HepG2 (cell line): Measurements from ENCODE around the gene ARHGAP5. TPM values are rescaled to one million over a fixed set of nuclear protein-coding genes. Genes with fewer than 3 reads are reported as not detected.

Experiments
- ATAC-seq: fragments of 200-7000 bp; cut with Tn5 transposase; 3 replicates; pipeline ENCODE4 v1.9.1; 2020; ENCODE audit warnings: mild to moderate bottlenecking, moderate library complexity
- BruUV-seq: library from RNA; stranded (reverse); fragments of 400-500 nt; replicated peaks from 2 replicates; lab custom pipeline; 2021; lab: Mats Ljungman, UMichigan
- CTCF ChIA-PET: fragments of 300-600 bp; formaldehyde crosslinking; extraction: SDS; loops from one replicate; lab custom pipeline; 2021; ENCODE audit warnings: low total read pairs, inconsistent platforms, low intra/inter-chr PET ratio; lab: Yijun Ruan, JAX
- POLR2A ChIA-PET: fragments of 350-600 bp; sonication (Branson Sonifier 250); formaldehyde crosslinking; loops from one replicate; lab custom pipeline; 2020; ENCODE audit warnings: antibody characterized with exemption, inconsistent platforms; lab: Yijun Ruan, JAX
- DNase-seq: peaks from one replicate; pipeline ENCODE4 v3.0.0-alpha.2; 2015; ENCODE audit warnings: low spot score
- FAIRE-seq: peaks from 3 replicates; lab custom pipeline; 2011; peaks lifted over from hg19 to GRCh38; lab: Jason Lieb, UNC
- H2AFZ ChIP-seq: one replicate; pipeline ENCODE4 v1.6.1; 2011; ENCODE audit warnings: low read length, inconsistent platforms
- H3K27ac ChIP-seq: fragments of 300-600 bp; 3 replicates; pipeline ENCODE4 v1.8.0; 2011; ENCODE audit warnings: mixed run types, mild to moderate bottlenecking, mixed read lengths, low read length, inconsistent platforms; ENCODE audit not compliant: insufficient read depth; ENCODE audit errors: extremely low read length
- H3K27me3 ChIP-seq, 2 experiments: fragments of 200-600 bp in 1 of 2; 2 replicates in 1 of 2; 3 replicates in 1 of 2; pipeline versions ENCODE4 v1.6.0 to v1.8.0; 2011; ENCODE audit warnings: low read length in 2 of 2, mild to moderate bottlenecking in 2 of 2, moderate library complexity in 2 of 2, inconsistent platforms in 1 of 2; ENCODE audit not compliant: insufficient read depth in 2 of 2, control insufficient read depth in 1 of 2
- H3K36me3 ChIP-seq, 2 experiments: fragments of 200-600 bp in 1 of 2; replicated peaks in 1 of 2; 2 replicates in 1 of 2; 3 replicates in 1 of 2; pipeline versions ENCODE4 v1.5.1 to v1.8.0; 2011; ENCODE audit warnings: low read length in 2 of 2, inconsistent platforms in 1 of 2; ENCODE audit not compliant: insufficient read depth in 2 of 2, control insufficient read depth in 1 of 2
- H3K4me1 ChIP-seq: 2 replicates; pipeline ENCODE4 v1.5.1; 2012; ENCODE audit warnings: low read length, inconsistent platforms; ENCODE audit not compliant: insufficient read depth
- H3K4me2 ChIP-seq: 2 replicates; pipeline ENCODE4 v1.6.0; 2011; ENCODE audit warnings: low read depth, low read length, inconsistent platforms
- H3K4me3 ChIP-seq, 3 experiments: fragments of 200-600 bp in 1 of 3; sonication (generic), shearing (Covaris generic) in 1 of 3; replicated peaks in 1 of 3; 2 replicates each; pipeline ENCODE4 v1.5.1; 2011 to 2016; ENCODE audit warnings: low read length in 3 of 3, inconsistent platforms in 2 of 3, low read depth in 2 of 3, mild to moderate bottlenecking in 2 of 3, control low read depth in 1 of 3, mixed read lengths in 1 of 3; ENCODE audit not compliant: insufficient read depth in 1 of 3
- H3K79me2 ChIP-seq: one replicate; pipeline ENCODE4 v1.6.1; 2011; ENCODE audit warnings: low read length, inconsistent platforms; ENCODE audit not compliant: insufficient read depth
- H3K9ac ChIP-seq: 2 replicates; pipeline ENCODE4 v1.6.0; 2011; ENCODE audit warnings: mild to moderate bottlenecking, low read depth, low read length, inconsistent platforms; ENCODE audit not compliant: insufficient read depth
- H3K9me3 ChIP-seq: 2 replicates; pipeline ENCODE4 v1.5.1; 2012; ENCODE audit warnings: mild to moderate bottlenecking, low read length
- H4K20me1 ChIP-seq: 2 replicates; pipeline ENCODE4 v1.6.0; 2011; ENCODE audit warnings: inconsistent platforms, mild to moderate bottlenecking, low read length, moderate library complexity; ENCODE audit not compliant: insufficient read depth
- CEBPG ChIP-seq: IDR thresholded peaks from 2 replicates; pipeline ENCODE4 v1.6.1; 2016
- HNRNPK ChIP-seq: fragments of 200-400 bp; formaldehyde crosslinking; IDR thresholded peaks from 2 replicates; pipeline ENCODE4 v1.6.1; 2018; ENCODE audit warnings: low read length, low read depth, moderate library complexity, mild to moderate bottlenecking; ENCODE audit not compliant: poor library complexity, severe bottlenecking
- RXRA ChIP-seq: sonication (generic); formaldehyde crosslinking; IDR thresholded peaks from 2 replicates; pipeline ENCODE4 v1.5.1; 2020; ENCODE audit warnings: missing genetic modification reagents
- ZNF12 ChIP-seq: sonication (generic); formaldehyde crosslinking; IDR thresholded peaks from 2 replicates; pipeline ENCODE4 v1.5.0; 2020; ENCODE audit warnings: missing genetic modification reagents
- ZNF121 ChIP-seq: sonication (generic); formaldehyde crosslinking; IDR thresholded peaks from 2 replicates; pipeline ENCODE4 v1.5.0; 2020; ENCODE audit warnings: mild to moderate bottlenecking, missing genetic modification reagents
- ZNF792 ChIP-seq: IDR thresholded peaks from 2 replicates; pipeline ENCODE4 v1.6.1; 2016
- ZSCAN20 ChIP-seq: sonication (generic); formaldehyde crosslinking; IDR thresholded peaks from 2 replicates; pipeline ENCODE4 v1.4.0; 2020; ENCODE audit warnings: missing genetic modification reagents, mild to moderate bottlenecking, borderline replicate concordance
- WGBS: methylation state at CpG from one replicate; pipeline ENCODE4 v1.1.6; 2017; ENCODE audit warnings: low lambda C conversion rate; 5-methylcytosine and 5-hydroxymethylcytosine counted together
- in situ Hi-C: cut with HindIII; loops from 2 replicates; pipeline ENCODE4 v1.10.0; 2017; ENCODE audit warnings: low pct_unique_long_range_greater_than_20kb; ENCODE audit not compliant: extremely low pct_ligation_motif_present
- intact Hi-C: fragments of 100-400 bp; cut with micrococcal nuclease; formaldehyde crosslinking; loops from one replicate; pipeline ENCODE4 v1.10.0; 2022; ENCODE audit not compliant: unreplicated experiment
- polyA plus RNA-seq, 8 experiments: library from polyadenylated mRNA; depleted of rRNA in 3 of 8; stranded (reverse) in 7 of 8; unstranded in 1 of 8; fragments of >200 nt; fragmentation: Illumina TruSeq in 4 of 8; extraction: Trizol in 4 of 8; gene quantifications; 2 replicates each; pipeline versions ENCODE4 v1.2.1 to v1.2.3, GENCODE V29; 2011 to 2016; ENCODE audit warnings: low read depth in 4 of 8, missing spikeins in 1 of 8, mixed read lengths in 1 of 8; ENCODE audit not compliant: insufficient read depth in 1 of 8
- total RNA-seq, 5 experiments: library from RNA; depleted of rRNA; stranded (reverse); fragments of >200 nt; fragmentation: Illumina TruSeq; extraction: Trizol; gene quantifications; 2 replicates each; pipeline ENCODE4 v1.2.3, GENCODE V29; 2016; ENCODE audit warnings: low read depth in 1 of 5
- TF ChIP-seq, protein P1 (sequence below): sonication (generic); formaldehyde crosslinking; conservative IDR thresholded peaks from 2 replicates; pipeline ENCODE4 v1.8.0; 2022; ENCODE audit warnings: low read depth, missing genetic modification reagents
- TF ChIP-seq, protein P2 (sequence below): IDR thresholded peaks from 2 replicates; pipeline ENCODE4 v1.6.1; 2012; ENCODE audit warnings: low read depth, low read length, improper control_type of control experiment
- TF ChIP-seq, protein P3 (sequence below): sonication (generic); formaldehyde crosslinking; IDR thresholded peaks from 2 replicates; pipeline ENCODE4 v1.5.1; 2020; ENCODE audit warnings: missing genetic modification reagents, mild to moderate bottlenecking, borderline replicate concordance
- TF ChIP-seq, protein P4 (sequence below): sonication (generic); formaldehyde crosslinking; IDR thresholded peaks from 2 replicates; pipeline ENCODE4 v1.9.0; 2021; ENCODE audit warnings: missing genetic modification reagents, borderline replicate concordance

ARHGAP5 gene
- total and polyA plus RNA-seq, 2 of the 13 experiments (the other 11 are each of a cell fraction or from before 2014, with no cell fraction given), result 33.7 to 144 TPM

DNA sequence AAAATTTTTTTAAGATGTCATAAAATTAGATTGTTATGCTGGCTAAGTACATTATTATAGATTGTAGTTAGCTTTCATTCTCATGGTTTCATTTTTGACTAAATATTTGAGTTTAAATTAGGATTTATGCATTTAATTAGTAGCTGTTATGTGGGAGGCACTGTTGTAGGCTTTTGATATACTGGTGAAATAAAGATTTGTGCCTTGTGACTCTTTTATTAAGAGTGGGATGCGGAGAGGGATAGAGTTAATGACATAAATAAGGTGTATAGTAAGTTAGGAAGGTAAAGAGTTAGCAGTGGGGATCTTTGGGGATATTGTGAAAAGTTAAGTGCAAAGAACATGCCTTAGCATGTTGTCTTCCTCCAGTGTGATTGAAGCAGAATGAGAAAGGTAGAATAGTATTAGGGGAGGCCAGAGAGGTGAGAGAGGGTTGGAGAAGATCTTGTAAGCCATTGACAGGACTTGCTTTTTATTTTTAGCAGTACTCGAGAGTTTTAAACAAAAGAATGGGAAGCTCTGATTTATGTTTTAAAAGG is 8.8 kb downstream of the ARHGAP5 start (continued):
- TF ChIP-seq HNRNPK (no peak), ZSCAN20 (CRISPR knock-in tag) (no peak), RXRA (CRISPR knock-in tag) (no peak)
- TF ChIP-seq, protein P1, sequence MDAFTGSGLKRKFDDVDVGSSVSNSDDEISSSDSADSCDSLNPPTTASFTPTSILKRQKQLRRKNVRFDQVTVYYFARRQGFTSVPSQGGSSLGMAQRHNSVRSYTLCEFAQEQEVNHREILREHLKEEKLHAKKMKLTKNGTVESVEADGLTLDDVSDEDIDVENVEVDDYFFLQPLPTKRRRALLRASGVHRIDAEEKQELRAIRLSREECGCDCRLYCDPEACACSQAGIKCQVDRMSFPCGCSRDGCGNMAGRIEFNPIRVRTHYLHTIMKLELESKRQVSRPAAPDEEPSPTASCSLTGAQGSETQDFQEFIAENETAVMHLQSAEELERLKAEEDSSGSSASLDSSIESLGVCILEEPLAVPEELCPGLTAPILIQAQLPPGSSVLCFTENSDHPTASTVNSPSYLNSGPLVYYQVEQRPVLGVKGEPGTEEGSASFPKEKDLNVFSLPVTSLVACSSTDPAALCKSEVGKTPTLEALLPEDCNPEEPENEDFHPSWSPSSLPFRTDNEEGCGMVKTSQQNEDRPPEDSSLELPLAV (CRISPR knock-in tag), result no peak

DNA sequence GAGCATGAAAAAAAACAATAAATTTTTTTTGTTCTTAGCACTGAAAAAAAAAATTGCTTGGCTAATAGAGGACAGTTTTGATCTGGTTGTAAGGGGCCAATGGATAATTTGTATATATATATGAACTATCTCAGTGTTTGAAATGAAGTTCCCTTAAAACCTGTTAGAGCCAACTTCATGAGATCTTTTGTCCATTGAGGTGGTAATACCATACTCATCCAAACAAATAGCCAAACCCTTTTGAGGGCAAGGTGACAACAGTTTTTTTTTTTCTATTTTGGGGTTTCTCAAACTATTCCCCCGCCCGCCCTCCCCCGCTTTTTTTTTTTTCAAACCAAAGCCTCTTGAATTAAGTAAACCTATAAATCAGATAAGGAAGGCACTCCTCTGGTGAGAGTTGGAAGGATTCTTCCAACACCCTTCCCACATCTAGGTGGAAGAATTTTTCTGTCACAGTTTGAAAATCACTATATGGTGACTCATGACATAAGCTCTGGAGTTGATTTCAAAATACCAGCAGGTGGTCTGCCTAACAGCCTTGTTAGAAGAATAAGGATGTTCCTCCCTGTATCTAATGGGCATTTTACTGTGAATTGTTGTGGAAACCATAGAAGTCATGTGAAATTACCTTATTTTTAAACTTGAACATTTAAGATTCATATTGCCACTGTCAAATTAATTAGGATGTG is 10.2 kb downstream of the ARHGAP5 start:
- Histone ChIP-seq H3K9ac (no peak overlapping the region), H3K27me3 (no peaks in the 10 kb centered on the region), H3K27ac (no peak overlapping the region), H3K4me1 (peaks cover 53% of the 10 kb centered on the region), H3K4me3 (no peak overlapping the region), H2AFZ (no peak overlapping the region), H3K9me3 (no peaks in the 10 kb centered on the region), H4K20me1 (peaks cover 42% of the 10 kb centered on the region), H3K36me3 (peaks cover 6 to 21% of the 10 kb centered on the region in 2 experiments), H3K79me2 (peaks cover 80% of the 10 kb centered on the region), H3K4me2 (no peak overlapping the region)
- WGBS, result over 99% methylated on average over 3 of the region's 3 CpGs
- FAIRE-seq (no peak), DNase-seq (peak; percentile 73), ATAC-seq (peak; percentile 6; the same call in 1 of the 3 replicates)
- POLR2A ChIA-PET, result interaction anchor here (1.0 to 1.1 kb wide), 2 partner anchors 9 to 10 kb away, joined by 4 to 9 read pairs; partner anchors contain the start of gene ARHGAP5
- intact Hi-C loops, result loop anchor here (1.0 kb wide), 1 partner anchor 9 kb away; no protein-coding TSS in a partner anchor
- BruUV-seq, result no TSS peak
- in situ Hi-C loops, result no loop called here
- CTCF ChIA-PET, result no interaction called here
- TF ChIP-seq CEBPG (CRISPR knock-in tag) (peak; percentile 32; the same call in 1 of the 2 replicates), ZNF12 (CRISPR knock-in tag) (no peak), ZNF121 (CRISPR knock-in tag) (no peak), ZNF792 (CRISPR knock-in tag) (no peak)
- TF ChIP-seq, protein P2, sequence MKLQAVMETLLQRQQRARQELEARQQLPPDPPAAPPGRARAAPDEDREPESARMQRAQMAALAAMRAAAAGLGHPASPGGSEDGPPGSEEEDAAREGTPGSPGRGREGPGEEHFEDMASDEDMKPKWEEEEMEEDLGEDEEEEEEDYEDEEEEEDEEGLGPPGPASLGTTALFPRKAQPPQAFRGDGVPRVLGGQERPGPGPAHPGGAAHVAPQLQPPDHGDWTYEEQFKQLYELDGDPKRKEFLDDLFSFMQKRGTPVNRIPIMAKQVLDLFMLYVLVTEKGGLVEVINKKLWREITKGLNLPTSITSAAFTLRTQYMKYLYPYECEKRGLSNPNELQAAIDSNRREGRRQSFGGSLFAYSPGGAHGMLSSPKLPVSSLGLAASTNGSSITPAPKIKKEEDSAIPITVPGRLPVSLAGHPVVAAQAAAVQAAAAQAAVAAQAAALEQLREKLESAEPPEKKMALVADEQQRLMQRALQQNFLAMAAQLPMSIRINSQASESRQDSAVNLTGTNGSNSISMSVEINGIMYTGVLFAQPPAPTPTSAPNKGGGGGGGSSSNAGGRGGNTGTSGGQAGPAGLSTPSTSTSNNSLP, result 0 out of 2 replicates have a peak, but pooled peaks have one; percentile 20
- TF ChIP-seq, protein P1 (CRISPR knock-in tag), result no peak
- TF ChIP-seq, protein P3, sequence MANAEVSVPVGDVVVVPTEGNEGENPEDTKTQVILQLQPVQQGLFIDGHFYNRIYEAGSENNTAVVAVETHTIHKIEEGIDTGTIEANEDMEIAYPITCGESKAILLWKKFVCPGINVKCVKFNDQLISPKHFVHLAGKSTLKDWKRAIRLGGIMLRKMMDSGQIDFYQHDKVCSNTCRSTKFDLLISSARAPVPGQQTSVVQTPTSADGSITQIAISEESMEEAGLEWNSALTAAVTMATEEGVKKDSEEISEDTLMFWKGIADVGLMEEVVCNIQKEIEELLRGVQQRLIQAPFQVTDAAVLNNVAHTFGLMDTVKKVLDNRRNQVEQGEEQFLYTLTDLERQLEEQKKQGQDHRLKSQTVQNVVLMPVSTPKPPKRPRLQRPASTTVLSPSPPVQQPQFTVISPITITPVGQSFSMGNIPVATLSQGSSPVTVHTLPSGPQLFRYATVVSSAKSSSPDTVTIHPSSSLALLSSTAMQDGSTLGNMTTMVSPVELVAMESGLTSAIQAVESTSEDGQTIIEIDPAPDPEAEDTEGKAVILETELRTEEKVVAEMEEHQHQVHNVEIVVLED (CRISPR knock-in tag), result no peak
- TF ChIP-seq, protein P4, sequence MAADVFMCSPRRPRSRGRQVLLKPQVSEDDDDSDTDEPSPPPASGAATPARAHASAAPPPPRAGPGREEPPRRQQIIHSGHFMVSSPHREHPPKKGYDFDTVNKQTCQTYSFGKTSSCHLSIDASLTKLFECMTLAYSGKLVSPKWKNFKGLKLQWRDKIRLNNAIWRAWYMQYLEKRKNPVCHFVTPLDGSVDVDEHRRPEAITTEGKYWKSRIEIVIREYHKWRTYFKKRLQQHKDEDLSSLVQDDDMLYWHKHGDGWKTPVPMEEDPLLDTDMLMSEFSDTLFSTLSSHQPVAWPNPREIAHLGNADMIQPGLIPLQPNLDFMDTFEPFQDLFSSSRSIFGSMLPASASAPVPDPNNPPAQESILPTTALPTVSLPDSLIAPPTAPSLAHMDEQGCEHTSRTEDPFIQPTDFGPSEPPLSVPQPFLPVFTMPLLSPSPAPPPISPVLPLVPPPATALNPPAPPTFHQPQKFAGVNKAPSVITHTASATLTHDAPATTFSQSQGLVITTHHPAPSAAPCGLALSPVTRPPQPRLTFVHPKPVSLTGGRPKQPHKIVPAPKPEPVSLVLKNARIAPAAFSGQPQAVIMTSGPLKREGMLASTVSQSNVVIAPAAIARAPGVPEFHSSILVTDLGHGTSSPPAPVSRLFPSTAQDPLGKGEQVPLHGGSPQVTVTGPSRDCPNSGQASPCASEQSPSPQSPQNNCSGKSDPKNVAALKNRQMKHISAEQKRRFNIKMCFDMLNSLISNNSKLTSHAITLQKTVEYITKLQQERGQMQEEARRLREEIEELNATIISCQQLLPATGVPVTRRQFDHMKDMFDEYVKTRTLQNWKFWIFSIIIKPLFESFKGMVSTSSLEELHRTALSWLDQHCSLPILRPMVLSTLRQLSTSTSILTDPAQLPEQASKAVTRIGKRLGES (CRISPR knock-in tag), result no peak
